Posterior cingulate gyrus (tissue), 11 donors: ENCODE results near the gene ADGRG3.

ENCODE experiments used
- DNase-seq, 10 donors: peaks; one replicate each; pipeline versions ENCODE4 v3.0.0 to v3.0.0-alpha.2; 2020 to 2021; ENCODE audit warnings: mixed read lengths in 3 of 10
- intact Hi-C: fragments of 100-400 bp; cut with DNase I; formaldehyde crosslinking; loops from one replicate; pipeline ENCODE4 v1.15.1; 2023

Gene ADGRG3

DNA sequence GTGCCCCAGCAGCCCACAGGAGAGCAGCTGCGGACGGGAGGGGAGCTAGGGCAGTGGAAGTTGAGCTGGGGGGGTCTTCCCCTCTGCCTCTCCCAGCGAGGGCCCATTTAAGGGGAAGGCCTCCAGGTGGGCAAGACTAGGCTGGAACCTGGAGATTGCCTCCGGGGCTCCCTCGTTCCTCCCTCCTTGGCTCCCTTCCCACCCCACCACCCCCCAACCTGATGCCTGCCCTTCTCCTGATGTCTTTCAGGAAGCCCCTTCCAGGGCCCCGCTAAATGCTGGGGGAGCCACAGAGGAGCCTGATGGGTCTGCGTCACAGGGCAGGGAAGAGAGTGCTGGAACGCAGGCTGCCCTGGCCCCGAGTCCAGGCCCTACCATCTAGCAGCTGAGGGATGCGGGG, 22.9 kb upstream of the ADGRG3 start:
- intact Hi-C loops = no loop called here
- no peak for DNase-seq

DNA sequence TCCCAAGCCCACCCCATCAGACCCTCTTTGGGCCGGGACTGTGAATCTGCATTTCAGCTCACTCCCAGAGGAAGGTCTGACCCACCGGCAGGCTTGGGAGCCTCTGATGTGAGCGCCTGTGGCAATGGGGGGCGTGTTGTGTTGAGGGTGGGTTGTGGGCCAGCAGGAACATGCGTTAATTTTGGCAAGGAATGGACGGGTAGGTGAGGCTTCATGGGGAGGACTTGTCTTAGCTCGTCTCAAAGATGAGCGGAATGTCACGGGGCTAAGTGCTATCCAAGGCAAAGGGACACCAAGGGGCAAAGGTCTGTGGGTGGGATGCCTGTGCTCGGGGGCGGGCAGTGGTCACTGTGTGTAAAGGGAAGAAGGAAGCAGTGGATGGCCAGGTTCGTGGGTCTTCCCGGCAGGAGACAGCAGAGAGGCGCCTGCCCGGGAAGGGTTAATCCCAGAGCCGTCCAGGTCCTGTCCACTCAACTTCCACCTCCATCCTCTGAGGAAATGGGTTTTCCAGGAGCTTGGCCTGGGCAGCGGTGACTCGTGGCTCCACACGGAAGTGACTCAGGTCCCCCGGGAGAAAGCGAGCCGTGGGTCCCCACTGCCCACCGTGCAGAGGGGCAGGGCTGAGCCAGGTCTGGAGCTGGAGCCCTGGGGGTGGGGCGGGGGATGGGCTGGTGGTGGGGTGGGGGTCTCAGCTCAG, 22.3 kb upstream of the ADGRG3 start:
- intact Hi-C loops = no loop called here
- DNase-seq = no peak

DNA sequence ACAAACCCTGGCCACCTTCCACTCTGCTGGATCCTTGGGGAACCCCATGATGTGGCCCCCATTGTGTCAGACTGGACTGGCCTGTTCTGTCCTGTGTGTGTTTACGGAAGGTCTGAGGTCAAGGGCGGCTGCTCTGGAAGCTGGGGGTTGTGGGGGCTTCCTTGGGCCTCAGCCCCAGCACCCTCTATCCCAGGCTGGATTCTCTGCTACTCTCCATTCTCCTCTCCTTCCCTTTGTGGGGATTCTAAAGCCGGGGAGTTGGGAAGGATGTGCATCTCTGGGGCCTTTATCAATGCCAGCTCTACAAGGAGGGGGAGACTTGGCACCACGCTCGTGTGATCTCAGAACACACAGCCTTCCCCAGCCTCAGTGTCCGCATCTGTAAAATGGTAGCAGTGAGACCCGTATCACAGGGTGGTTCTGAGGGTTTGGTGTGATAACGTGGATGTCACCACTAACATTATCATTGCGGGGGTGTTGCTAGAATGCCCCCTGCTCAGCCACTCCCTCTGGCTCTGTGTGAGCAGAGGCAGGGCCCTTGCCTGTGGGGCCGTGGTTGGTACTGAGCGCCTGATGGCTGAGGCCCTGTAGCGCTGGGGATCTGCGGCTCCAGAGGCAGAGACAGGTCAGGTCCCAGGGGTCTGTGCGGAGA, 21.6 kb upstream of the ADGRG3 start:
- no peak for DNase-seq
- intact Hi-C loops = no loop called here

DNA sequence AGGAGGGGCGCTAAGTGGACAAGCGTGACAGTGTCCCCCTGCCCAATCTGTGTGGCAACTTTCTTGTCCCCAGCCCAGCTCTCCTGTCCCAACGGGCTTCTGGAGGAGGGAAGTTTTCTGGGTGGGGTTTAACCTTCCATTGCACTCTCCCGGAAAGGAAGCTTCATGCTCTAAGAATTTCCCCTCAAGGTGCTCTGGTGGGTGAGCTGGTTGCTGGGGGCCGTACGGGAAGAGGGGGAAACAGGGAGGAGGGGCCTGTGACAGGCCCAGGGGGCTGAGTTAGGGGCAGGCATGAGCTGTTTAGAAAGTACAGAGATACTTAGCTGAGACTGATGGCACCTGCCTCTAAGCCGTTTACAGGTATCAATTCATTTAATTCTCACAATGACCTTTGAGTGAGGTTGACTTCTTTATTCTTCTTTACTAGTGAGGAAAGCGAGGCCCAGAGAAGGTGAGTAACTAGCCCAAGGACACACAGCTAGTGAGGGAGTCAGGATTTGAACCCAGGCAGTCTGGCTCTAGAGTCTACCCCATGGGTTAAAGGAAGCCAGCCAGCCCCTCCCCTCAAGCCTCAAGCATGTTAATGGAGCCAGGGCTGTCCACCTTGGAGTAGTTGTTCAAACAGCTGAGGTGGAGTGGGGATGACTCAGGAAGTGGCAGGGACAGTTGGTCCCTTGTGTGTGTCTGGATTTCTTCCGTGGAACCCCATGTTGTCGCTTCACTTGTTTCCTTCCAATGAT, 20.8 kb upstream of the ADGRG3 start:
- intact Hi-C loops = no loop called here
- no peak for DNase-seq

DNA sequence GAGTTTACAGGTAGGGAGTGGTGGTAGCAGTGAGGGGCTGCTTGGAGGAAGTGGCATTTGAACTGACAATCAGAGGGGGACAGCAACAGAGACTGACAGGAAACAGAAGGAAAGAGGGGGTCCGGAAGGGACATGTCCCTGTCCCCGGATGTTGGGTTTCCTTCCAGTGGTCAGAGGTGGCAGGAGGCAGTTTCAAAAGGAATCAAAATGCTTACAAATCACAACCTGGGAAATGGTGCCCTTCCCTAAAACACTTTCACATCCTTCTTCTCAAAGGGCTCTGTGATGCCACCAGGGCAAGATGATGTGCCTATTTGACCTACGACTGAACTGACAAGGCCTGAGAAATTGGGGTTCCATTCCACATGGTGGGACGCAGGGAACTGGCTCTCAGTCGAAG, 20.0 kb upstream of the ADGRG3 start:
- intact Hi-C loops = loop anchor here (2.0 kb wide), 1 partner anchor 47 kb away; no protein-coding TSS in a partner anchor
- DNase-seq = no peak

DNA sequence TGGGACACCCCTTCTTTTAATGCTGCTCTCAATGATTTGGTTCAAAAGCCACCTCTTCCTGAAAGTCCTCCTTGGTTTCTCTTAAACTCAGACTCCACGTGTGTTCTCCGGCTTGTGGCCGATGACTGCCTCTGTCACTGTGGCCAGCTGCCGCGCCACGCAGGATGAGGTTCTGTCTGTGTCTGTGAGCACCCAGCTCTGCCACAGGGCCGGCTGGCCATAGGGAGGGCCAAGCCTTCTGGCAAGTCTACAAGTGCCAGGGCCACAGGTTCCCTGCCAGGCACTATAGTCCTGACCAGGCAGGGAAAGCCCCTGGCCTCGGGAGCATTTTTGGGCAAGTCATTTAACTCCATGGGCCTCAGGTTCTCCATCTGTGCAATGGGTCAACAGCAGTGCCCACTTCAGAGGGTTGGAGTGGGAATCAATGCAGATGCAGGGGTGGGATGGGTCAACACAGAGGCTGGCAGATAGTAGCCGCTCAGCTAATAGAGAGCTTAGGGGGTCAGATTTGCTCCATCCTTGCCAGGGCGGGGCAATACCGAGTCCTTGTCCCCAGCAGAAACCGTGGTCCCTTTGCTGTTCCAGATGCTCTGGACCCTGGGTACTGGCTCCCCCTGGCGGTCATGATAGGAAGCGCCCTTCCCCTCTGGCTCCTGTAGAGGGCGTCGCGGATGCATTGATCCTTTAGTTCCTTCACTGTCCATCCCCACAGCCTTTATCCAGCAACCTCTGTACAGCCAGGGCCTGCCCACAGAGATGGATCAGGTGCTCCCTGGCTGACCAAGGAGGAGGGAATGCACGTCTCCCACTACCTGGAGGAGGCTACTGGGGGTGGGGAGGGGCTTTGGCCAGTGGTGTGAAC, 19.3 kb upstream of the ADGRG3 start:
- intact Hi-C loops = loop anchor here (1.0 to 2.0 kb wide), 2 partner anchors 48 to 58 kb away; no protein-coding TSS in a partner anchor

DNA sequence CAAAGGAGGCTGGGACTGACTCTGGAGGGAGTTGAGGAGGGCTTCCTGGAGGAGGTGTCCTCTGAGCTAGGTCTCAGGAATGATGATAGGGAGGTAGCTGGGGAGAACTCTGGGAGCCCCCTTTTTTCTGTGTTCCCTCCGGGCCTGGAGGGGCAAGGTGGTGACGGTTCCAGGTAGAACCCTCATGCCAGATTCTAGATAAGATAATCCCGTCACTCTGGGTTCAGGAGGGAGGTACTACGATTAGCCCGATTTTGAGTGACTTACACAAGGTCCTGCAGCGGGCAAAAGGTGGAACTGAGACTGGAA, 18.7 kb upstream of the ADGRG3 start:
- no peak for DNase-seq
- intact Hi-C loops = loop anchor here (1.0 to 2.0 kb wide), 2 partner anchors 49 to 58 kb away; no protein-coding TSS in a partner anchor

More for the DNA sequence above, 19.3 kb upstream of the ADGRG3 start:
- peak; percentile 60 to 97 (median 80) for DNase-seq

DNA sequence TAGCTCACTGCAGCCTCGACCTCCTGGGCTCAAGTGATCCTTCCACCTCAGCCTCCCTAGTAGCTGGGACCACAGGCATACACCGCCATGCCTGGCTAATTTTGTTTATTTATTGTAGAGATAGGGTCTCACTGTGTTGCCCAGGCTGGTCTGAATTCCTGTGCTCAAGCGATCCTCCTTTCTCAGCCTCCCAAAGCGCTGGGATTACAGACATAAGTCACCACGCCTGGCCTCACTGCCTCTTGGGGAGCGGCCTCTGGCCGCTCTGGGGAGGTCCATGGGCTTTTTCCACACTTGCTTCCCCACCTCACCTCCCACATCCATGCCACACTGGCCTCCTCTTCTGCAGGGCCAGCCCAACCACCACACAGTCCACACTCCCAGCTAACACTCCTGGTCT, 18.3 kb upstream of the ADGRG3 start:
- DNase-seq = no peak
- intact Hi-C loops = loop anchor here (1.0 to 2.0 kb wide), 2 partner anchors 49 to 59 kb away; no protein-coding TSS in a partner anchor

DNA sequence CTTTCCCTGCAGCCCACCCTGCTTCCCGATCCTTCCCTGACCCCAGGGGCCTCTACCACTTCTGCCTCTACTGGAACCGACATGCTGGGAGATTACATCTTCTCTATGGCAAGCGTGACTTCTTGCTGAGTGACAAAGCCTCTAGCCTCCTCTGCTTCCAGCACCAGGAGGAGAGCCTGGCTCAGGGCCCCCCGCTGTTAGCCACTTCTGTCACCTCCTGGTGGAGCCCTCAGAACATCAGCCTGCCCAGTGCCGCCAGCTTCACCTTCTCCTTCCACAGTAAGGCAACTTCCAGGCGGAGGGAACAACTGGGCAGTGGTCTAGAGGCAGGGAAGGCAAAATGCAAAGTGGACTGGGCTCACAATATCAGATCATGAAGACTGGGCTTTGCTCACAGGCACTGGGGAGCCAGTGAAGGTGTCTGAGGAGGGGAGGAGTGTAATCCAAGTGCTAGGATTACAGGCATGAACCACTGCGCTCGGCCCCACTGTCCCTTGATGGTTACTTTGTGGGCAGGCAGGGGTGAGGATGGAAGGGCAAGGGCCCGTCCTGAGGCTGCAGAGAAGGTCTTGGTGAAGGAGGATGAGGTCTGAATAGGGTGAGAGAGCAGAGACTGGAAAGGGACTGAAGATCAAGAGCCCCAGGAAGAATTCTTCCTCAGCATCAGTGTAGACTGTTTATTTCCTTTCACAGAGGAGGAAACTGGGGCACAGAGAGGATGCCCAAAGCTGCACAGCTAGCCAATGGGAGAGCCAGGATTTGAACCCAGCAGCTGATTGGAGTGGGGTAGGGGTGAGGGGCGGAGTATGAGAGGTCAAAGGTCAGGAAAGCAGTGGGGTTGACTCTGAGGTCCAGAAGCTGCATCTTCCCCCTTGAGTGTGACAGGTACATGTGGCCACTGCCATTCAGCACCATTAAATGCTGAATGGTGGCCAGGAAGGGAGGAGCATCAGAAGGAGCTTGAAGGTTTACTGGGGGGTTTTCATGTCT, 16.5 kb upstream of the ADGRG3 start:
- intact Hi-C loops = no loop called here

DNA sequence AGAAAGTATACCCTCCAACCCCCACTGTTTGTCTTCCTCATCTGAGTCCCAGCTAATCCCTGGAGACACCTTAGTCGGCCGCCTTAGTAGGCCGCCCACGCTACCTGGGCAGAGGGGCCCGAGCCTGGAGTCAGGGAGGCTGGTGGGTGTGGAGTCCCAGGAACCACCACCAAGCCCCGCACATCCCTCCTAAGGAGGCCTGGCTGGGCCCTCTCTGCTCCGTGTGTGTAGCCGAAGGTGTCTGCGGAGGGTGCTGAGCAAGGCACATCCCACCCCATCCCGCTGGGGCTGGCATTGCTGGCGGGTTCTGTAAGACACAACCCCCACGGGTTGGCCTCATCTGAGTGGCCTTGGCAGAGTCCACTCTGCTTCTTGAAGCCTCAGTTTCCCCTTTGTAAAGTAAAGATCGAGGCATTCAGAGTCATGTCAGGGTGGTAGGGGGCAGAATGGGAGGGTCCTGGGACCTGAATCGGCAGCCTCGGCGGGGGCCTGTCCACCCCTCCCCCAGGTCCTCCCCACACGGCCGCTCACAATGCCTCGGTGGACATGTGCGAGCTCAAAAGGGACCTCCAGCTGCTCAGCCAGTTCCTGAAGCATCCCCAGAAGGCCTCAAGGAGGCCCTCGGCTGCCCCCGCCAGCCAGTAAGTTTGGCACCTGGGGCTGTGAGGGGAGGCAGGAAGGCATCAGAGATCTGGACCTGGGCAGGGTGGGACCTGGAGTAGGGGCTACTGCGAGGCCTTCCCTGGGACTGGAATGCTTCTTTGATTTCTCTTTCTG, 15.2 kb upstream of the ADGRG3 start:
- intact Hi-C loops = no loop called here
- DNase-seq = no peak

More for the DNA sequence above, 16.5 kb upstream of the ADGRG3 start:
- peak in 1 of 10 donors; percentile 58 for DNase-seq

DNA sequence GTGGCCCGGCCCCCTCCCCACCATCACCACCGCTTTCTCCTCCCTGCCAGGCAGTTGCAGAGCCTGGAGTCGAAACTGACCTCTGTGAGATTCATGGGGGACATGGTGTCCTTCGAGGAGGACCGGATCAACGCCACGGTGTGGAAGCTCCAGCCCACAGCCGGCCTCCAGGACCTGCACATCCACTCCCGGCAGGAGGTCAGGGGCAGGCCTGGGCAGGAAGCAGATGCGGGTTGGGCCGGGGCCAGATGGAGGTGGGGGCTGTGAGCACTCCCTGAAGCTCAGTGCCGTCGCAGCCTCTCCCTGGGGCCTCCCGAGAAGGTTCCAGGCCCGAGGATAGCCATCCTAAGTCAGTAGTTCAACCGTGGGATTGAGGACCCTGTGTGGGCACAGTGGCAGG, 14.2 kb upstream of the ADGRG3 start:
- intact Hi-C loops = no loop called here
- peak in 1 of 10 donors; percentile 63 for DNase-seq

DNA sequence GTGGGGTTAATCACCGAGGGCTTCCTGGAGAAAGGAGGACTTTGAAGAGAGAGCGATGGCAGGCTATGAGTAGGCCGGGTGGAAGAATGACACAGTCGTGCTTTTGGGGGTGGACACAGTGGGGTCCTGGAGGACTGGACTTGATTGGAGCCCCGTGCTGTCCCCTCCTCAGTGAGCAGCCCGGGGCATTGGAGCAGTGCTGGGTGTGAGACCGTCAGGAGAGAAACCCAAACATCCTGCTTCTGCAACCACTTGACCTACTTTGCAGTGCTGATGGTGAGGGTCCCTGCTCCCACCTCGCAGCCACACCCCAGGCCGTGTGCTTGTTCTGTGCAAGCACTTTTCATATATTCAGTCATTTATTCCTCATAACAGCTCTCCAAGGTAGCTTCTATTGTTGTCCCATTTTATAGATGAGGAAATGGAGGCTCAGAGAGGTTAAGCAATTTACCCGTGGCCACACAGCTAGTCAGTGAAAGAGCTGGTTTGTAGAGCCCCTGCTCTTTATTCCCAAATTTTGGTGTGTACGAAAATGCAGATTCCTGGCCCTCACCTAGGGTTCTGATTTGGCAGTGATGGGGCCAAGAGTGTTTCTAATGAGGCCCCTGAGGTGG, 11.7 kb upstream of the ADGRG3 start:
- no peak for DNase-seq
- intact Hi-C loops = no loop called here

DNA sequence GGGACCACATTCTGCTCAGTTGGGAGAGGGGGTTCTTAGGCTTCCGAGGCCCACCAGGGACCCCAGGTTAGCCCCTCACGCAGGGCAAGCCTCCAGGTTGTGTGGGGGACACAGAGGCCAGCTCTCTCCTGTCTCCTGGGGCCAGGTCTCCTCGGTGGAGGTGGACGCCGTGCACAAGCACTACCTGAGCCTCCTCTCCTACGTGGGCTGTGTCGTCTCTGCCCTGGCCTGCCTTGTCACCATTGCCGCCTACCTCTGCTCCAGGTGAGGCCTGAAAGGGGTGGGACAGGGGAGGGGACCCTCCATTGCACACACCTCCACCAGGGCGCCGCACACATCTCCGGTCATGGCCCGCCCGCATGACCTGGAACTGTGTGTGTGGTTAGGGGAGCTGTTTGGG, 10.9 kb upstream of the ADGRG3 start:
- intact Hi-C loops = no loop called here
- no peak for DNase-seq

DNA sequence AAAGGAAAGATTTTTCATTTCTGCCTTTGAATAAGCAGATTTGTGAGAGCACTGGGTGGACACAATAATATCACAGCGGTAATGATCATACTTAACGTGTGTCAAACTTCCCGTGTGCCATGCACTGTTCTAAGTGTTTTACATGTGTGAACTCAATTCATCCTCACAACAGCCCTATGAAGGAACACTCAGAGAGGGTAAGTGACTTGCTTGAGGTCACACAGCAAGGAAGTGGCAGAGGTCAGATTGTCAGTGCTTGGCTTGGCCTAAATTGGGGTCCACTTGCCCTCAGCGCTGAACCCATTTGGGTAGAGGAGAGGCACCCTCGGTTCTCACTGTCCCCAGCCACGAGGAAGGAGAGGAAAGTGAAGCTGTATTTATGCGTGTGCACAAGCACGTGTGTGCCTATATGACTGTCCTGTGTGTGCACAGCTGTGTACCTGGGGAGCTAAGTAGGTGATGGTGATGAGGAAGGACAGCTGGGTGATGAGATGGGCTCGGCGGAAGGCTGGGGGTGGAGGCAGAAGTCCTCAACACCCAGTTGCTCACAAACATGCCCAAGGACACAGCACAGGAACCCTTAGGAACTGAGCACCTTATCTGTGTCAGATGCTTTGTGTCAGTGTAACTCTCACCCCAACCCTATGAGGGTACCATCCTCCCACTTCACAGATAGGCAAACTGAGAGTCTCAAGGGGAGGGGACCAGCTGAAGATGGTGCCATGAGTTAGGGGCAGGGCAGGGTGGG, 9.8 kb upstream of the ADGRG3 start:
- no peak for DNase-seq
- intact Hi-C loops = no loop called here

DNA sequence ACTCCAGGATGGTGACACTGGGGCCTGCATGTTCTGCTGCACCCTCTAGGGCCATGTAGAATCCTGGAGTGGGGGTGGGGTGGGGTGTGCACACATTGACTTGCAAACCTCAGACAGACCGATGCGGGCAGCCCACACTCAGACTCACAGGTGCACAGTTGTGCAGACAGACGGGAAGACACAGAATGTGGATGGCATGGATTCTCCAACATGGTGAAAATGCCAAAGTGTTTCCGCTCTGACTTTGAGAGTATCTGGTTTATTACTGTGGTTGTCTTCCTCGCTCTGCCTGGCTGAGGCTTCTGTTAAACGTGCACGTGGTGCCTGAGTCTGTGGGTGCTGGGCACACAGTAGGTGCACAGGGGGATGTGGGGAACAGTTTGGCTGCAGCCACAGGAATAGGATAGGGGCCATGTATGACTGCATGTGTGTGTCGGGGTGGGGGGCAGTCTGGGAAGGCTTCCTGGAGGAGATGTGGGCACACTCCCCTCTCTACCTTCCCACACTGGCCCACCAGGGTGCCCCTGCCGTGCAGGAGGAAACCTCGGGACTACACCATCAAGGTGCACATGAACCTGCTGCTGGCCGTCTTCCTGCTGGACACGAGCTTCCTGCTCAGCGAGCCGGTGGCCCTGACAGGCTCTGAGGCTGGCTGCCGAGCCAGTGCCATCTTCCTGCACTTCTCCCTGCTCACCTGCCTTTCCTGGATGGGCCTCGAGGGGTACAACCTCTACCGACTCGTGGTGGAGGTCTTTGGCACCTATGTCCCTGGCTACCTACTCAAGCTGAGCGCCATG, 9.0 kb upstream of the ADGRG3 start:
- intact Hi-C loops = no loop called here

DNA sequence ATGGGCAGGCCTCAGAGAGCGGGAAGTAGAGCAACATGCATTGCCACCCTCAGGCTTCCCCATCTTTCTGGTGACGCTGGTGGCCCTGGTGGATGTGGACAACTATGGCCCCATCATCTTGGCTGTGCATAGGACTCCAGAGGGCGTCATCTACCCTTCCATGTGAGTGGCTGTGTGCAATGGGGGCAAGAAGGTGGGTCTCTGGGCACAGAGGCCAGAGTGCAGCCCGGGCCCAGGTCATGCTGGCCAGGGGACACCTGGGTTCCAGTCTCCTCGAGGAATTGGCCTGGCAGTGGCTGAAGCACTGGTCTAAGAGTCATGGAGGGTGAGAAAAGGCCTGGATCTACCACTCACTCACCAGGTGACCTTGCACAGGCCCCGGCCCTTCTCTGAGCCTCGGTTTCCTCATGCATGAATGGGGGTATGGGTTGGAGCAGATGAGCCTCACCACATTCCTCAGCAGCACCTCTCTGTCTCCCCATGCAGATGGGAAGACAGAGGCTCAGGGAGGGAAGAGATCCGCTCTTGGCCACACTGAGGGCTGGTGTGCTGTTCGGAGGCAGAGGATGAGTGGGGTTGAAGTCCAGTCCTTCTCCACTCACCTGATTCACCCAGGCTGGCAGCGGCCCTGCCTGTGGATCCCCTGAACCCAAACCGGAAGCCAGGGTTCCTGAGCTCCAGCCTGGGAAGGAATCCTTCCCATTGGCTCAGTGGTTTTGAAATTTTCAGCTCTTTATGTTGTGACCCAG, 7.2 kb upstream of the ADGRG3 start:
- no peak for DNase-seq
- intact Hi-C loops = loop anchor here (10.0 kb wide), 1 partner anchor 64 kb away; no protein-coding TSS in a partner anchor

More for the DNA sequence above, 9.0 kb upstream of the ADGRG3 start:
- no peak for DNase-seq
